ENCODE data around the gene CENPVL2.
"Not testable (repeated sequence)": the region's sequence is repeated elsewhere in the genome, so short reads cannot be mapped to it uniquely, and the experiment has no call there.

Gene CENPVL2

GRCh38 chrX:51665981-51666380 is 16.6 kb downstream of the CENPVL2 start:
- Histone ChIP-seq H3K4me3 (ENCODE audit: low read depth, low read length) (no peak overlapping the region), H3K36me3 (no peaks in the 10 kb centered on the region), H3K27ac (no peak overlapping the region), H3K27me3 (ENCODE audit: insufficient read depth, low read depth, severe bottlenecking) (peaks cover 43% of the 10 kb centered on the region), H3K9me3 (ENCODE audit: severe bottlenecking) (no peaks in the 10 kb centered on the region)
- TF ChIP-seq CTCF (IDR thresholded peaks at IDR 0.05; ENCODE audit: low read depth, low read length): no peak
- DNase-seq: no peak

GRCh38 chrX:51643377-51643776 is 39.3 kb downstream of the CENPVL2 start:
- no peak for DNase-seq
- no peak overlapping the region for H3K4me3 ChIP-seq (ENCODE audit: low read depth, low read length)
- peaks cover 52% of the 10 kb centered on the region for H3K27me3 ChIP-seq (ENCODE audit: insufficient read depth, low read depth, severe bottlenecking)

GRCh38 chrX:51641421-51642021 is 41.1 kb downstream of the CENPVL2 start:
- TF ChIP-seq CTCF (IDR thresholded peaks at IDR 0.05; ENCODE audit: low read depth, low read length): peak; percentile 24; the same call in 1 of the 2 replicates
- H3K27me3 ChIP-seq (ENCODE audit: insufficient read depth, low read depth, severe bottlenecking): peaks cover 67% of the 10 kb centered on the region
- H3K9me3 ChIP-seq (ENCODE audit: severe bottlenecking): no peaks in the 10 kb centered on the region
- H3K27ac ChIP-seq: no peak overlapping the region
- no peaks in the 10 kb centered on the region for H3K36me3 ChIP-seq
- H3K4me3 ChIP-seq (ENCODE audit: low read depth, low read length): no peak overlapping the region
- DNase-seq: no peak

More at GRCh38 chrX:51643377-51643776, 39.3 kb downstream of the CENPVL2 start:
- TF ChIP-seq CTCF (IDR thresholded peaks at IDR 0.05; ENCODE audit: low read depth, low read length): no peak
- no peaks in the 10 kb centered on the region for H3K36me3 ChIP-seq
- no peaks in the 10 kb centered on the region for H3K9me3 ChIP-seq (ENCODE audit: severe bottlenecking)
- H3K27ac ChIP-seq: no peak overlapping the region

GRCh38 chrX:51636511-51636910 is 46.1 kb downstream of the CENPVL2 start:
- not testable (repeated sequence) for DNase-seq; H3K9me3 ChIP-seq (ENCODE audit: severe bottlenecking); H3K4me3 ChIP-seq (ENCODE audit: low read depth, low read length); H3K36me3 ChIP-seq; H3K27ac ChIP-seq
- H3K27me3 ChIP-seq (ENCODE audit: insufficient read depth, low read depth, severe bottlenecking): peaks cover 53% of the 10 kb centered on the region
